Activated CD4-positive, alpha-beta T cell treated with anti-CD3 and anti-CD28 coated beads, Interleukin-2, amount 10 ng/mL, durations not matched to agents 24 days and 14 days (primary cell): Measurements from ENCODE around the gene KLRC3. TPM values are rescaled to one million over a fixed set of nuclear protein-coding genes. Genes with fewer than 3 reads are reported as not detected.

ENCODE experiments used
- total RNA-seq: library from RNA; stranded (reverse); gene quantifications from 2 replicates; pipeline ENCODE4 v1.2.3, GENCODE V29; 2022

The KLRC3 gene
- total RNA-seq, 1 donor from 2014 or later, result not detected

Other genes starting within 250 kb of the KLRC3 start
- not detected in 2 replicates for gene OLR1, start 248.5 kb downstream of the KLRC3 start, total RNA-seq
- gene TMEM52B, start 241.6 kb downstream of the KLRC3 start, total RNA-seq, result not detected in 2 replicates
- 1.5 and 2.6 TPM in 2 replicates for gene GABARAPL1, start 207.7 kb downstream of the KLRC3 start, total RNA-seq
- gene KLRD1, start 112.7 kb downstream of the KLRC3 start, total RNA-seq, result 1.2 and 1.7 TPM in 2 replicates
- not detected in 2 replicates for gene KLRK1, start 30.6 kb downstream of the KLRC3 start, total RNA-seq
- not detected in 2 replicates for gene KLRC4, start 10.8 kb downstream of the KLRC3 start, total RNA-seq
- not detected in 2 replicates for gene KLRC2, start 15.4 kb upstream of the KLRC3 start, total RNA-seq
- not detected in 2 replicates for gene KLRC1, start 32.8 kb upstream of the KLRC3 start, total RNA-seq
- gene EIF2S3B, start 85.3 kb upstream of the KLRC3 start, total RNA-seq, result 0.62 and 0.98 TPM in 2 replicates
- 88.6 and 91.1 TPM in 2 replicates for gene MAGOHB, start 193.0 kb upstream of the KLRC3 start, total RNA-seq